ENCODE measurements around the gene CCL26. TPM values are rescaled to one million over a fixed set of nuclear protein-coding genes. Genes with fewer than 3 reads are reported as not detected.

Gene CCL26
- total and polyA plus RNA-seq, 12 donors: 0.55 to 2.0 (median 0.98) TPM; not detected in 5

- intact Hi-C loops (cut with DNase I): no loop called here
- DNase-seq: no peak
- no peak for TF ChIP-seq CTCF (IDR thresholded peaks at IDR 0.05)
- no peaks in the 10 kb centered on the region for H3K36me3 ChIP-seq
- H3K9me3 ChIP-seq: peaks cover 0 to 34% (median 14%) of the 10 kb centered on the region in 11 donors
- H3K4me3 ChIP-seq: no peak overlapping the region
- WGBS, 2 donors: 86 to 95% methylated on average over 9 of the region's 9 CpGs
- no peak for ATAC-seq
- H3K27me3 ChIP-seq: no peaks in the 10 kb centered on the region
- no peak overlapping the region for H3K27ac ChIP-seq
- H3K4me1 ChIP-seq: no peaks in the 10 kb centered on the region
These were observed 35.4 kb upstream of the CCL26 start for GRCh38 chr7:75807452-75807851.

- intact Hi-C loops (cut with DNase I): no loop called here
- no peak overlapping the region for H3K4me3 ChIP-seq
- no peak overlapping the region for H3K27ac ChIP-seq
- H3K4me1 ChIP-seq: no peaks in the 10 kb centered on the region
- TF ChIP-seq CTCF (IDR thresholded peaks at IDR 0.05): no peak
- ATAC-seq (no peak), DNase-seq (no peak)
- no peaks in the 10 kb centered on the region for H3K36me3 ChIP-seq
- WGBS, 2 donors: 95 to 96% methylated on average over 4 of the region's 4 CpGs
- peaks cover 0 to 34% (median 14%) of the 10 kb centered on the region in 11 donors for H3K9me3 ChIP-seq
- peaks cover 0 to 6% (median 0%) of the 10 kb centered on the region in 7 donors for H3K27me3 ChIP-seq
These were observed 34.7 kb upstream of the CCL26 start for GRCh38 chr7:75806560-75807307.

GRCh38 chr7:75804705-75805104 lies 32.7 kb upstream of the CCL26 start:
- ATAC-seq: no peak

GRCh38 chr7:75804004-75804403 lies 32.0 kb upstream of the CCL26 start:
- intact Hi-C loops (cut with DNase I): no loop called here
- H3K4me1 ChIP-seq: no peaks in the 10 kb centered on the region
- no peak overlapping the region for H3K27ac ChIP-seq
- no peak for TF ChIP-seq CTCF (IDR thresholded peaks at IDR 0.05)
- no peak for DNase-seq
- peaks cover 0 to 34% (median 14%) of the 10 kb centered on the region in 11 donors for H3K9me3 ChIP-seq
- peaks cover 0 to 6% (median 0%) of the 10 kb centered on the region in 7 donors for H3K27me3 ChIP-seq
- ATAC-seq: no peak
- WGBS, 2 donors: 92 to 93% methylated on average over 2 of the region's 2 CpGs
- H3K4me3 ChIP-seq: no peak overlapping the region
- no peaks in the 10 kb centered on the region for H3K36me3 ChIP-seq

More at GRCh38 chr7:75804705-75805104, 32.7 kb upstream of the CCL26 start:
- TF ChIP-seq CTCF (IDR thresholded peaks at IDR 0.05): no peak
- H3K9me3 ChIP-seq: peaks cover 0 to 34% (median 14%) of the 10 kb centered on the region in 11 donors
- intact Hi-C loops (cut with DNase I): no loop called here
- WGBS, 2 donors: 74 to 97% methylated on average over 5 of the region's 5 CpGs
- peaks cover 0 to 6% (median 0%) of the 10 kb centered on the region in 7 donors for H3K27me3 ChIP-seq
- no peak overlapping the region for H3K27ac ChIP-seq
- DNase-seq: no peak
- H3K4me3 ChIP-seq: no peak overlapping the region
- no peaks in the 10 kb centered on the region for H3K36me3 ChIP-seq
- H3K4me1 ChIP-seq: no peaks in the 10 kb centered on the region

Data from heart right ventricle (tissue), 16 donors.